NCI-H345 treated with DMSO at 0.1 percent for 48 hours (cell line): ENCODE results near the gene DPM3.

Experiments
- DNase-seq: peaks from one replicate; lab custom pipeline; 2025; ENCODE audit not compliant: unreplicated experiment; lab: John Stamatoyannopoulos, UW

Gene DPM3

GRCh38 chr1:155103325-155103724 is 37.0 kb downstream of the DPM3 start:
- DNase-seq: no peak

- DNase-seq: no peak
Measured at GRCh38 chr1:155099331-155099730, 41.0 kb downstream of the DPM3 start.

- no peak for DNase-seq
Measured at GRCh38 chr1:155094622-155094948, 45.7 kb downstream of the DPM3 start.

GRCh38 chr1:155093911-155094621 is 46.3 kb downstream of the DPM3 start:
- peak; percentile 81 for DNase-seq

- no peak for DNase-seq
Measured at GRCh38 chr1:155092641-155093040, 47.7 kb downstream of the DPM3 start.

GRCh38 chr1:155092131-155092530 is 48.2 kb downstream of the DPM3 start:
- no peak for DNase-seq

- peak; percentile 87 for DNase-seq
Measured at GRCh38 chr1:155091071-155092051, 49.0 kb downstream of the DPM3 start.
